IPS DF 4.7 (cell line): ENCODE data around the gene NEDD4L.

ENCODE experiments used
- DNase-seq: peaks from one replicate; pipeline ENCODE4 v3.0.0-alpha.2; 2013; ENCODE audit warnings: low spot score; ENCODE audit errors: extremely low read depth

Gene NEDD4L

DNA sequence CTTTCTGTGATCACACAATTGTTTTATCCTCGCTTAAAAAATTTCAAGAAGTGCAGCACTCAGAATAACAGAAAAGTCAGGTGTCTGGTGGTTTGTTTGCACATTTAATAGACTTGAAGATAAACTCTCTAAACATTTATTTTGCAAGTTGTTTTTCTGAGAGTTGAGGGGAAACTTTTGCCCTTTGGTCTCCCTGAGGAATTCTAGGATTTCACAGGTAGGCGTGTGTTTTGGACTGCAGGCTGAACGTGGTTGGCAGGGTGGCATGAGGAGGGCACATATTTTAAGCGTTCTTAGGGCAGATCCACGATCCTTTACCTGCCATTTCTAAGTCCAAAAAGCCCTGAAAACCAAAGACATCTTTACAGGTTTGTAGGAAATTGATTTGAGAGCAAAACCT is 188.6 kb downstream of the NEDD4L start:
- DNase-seq: no peak

DNA sequence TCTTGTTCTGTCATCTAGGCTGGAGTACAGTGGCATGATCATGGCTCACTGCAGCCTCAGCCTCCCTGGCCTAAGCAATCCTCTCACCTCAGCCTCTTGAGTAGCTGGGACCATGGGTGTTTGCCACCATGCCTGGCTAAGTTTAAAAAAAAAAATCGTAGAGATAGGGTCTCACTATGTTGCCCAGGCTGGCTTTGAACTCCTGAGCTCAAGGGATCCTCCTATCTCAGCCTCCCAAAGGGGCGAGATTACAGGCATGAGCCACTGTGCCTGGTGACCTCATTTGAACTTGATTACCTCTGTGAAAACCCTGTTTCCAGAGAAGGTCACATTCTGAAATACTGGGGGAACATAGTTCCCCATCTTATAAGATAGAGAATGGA is 190.3 kb downstream of the NEDD4L start:
- DNase-seq: no peak

DNA sequence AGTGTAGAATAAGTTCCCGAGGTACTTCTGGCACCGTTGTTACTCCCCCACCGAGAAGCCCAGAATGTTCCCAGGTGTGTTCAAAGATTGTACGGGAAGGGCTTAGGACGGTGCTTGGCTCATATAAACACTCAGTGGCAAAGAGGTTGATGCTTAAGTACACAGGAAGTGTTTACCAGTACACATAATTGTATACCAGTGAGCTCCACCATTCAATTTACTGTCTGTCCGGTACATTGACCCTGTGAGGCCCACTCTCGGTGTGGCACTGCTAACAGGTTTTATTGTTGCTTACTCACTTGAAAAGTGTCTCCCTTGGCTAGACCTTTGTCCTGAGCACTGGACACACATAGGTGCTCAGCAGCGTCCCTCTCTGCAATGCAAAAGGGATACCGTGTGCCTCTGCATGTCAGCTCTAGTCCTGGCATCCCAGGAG is 191.0 kb downstream of the NEDD4L start:
- DNase-seq: no peak

DNA sequence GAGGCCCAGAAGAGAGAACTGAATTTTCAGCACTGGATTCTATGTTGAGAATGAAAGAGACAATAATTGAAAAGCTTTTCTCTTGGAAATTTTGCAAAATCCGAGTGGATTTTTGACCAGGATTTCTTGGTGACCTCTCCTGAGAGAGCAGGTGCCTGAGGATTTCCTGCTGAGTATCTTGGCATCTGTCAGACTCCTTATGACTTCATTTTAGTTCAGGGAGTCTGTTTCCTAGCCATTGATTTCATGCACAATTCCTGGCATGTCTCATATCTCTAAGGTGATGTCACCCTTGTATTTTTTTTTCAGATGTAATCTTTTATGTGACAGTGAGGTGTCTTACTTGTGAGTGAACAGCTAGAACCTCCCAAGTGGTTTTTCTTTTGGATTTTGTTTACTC is 195.9 kb downstream of the NEDD4L start:
- DNase-seq: no peak

DNA sequence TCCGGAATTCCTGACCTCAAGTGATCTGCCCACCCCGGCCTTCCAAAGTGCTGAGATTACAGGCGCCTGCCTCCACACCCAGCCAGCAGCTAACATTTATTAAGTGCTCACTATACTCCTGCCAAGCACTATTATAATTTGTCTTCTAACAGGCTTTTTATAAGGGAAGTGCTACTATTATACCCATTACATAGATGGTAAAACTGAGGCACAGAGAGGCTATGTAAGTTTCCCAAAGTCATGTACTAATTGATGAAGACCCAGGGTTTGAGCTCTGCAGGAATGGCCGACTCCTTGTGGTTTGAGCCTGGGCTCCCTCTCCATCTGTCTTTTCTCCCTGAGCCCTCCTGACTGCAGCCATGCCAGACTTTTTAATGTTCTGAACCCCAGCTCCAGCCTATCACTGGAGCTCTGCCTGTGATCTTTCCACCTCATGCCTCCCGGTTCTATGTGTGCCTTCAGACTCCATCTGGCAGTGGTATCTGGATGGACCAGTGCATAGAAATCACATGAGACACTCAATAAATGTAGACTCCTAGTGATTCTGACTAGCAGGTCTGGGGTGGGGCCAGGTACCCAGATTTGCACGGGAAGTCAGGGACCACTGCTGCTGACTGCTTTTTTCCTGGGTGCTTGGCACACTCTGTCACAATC is 197.1 kb downstream of the NEDD4L start:
- no peak for DNase-seq

DNA sequence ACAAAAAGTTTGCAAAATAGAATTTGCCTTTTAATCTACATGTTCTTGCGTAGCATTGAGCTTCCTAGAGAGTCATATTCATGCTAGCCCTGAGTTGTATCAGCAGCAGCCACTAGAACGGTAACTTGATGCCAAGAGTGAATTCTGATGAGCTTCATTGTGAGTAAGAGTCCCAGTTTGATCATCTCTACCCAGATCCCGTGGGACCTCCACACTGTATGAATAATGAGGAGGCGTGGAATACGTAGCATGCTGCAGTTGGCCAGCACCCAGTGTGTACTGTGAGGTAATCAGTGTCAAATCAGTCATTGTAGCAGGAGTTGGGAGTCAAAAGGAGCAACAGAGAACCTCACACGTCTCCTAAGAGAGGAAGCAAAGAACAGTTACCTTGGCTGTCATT is 197.9 kb downstream of the NEDD4L start:
- no peak for DNase-seq

DNA sequence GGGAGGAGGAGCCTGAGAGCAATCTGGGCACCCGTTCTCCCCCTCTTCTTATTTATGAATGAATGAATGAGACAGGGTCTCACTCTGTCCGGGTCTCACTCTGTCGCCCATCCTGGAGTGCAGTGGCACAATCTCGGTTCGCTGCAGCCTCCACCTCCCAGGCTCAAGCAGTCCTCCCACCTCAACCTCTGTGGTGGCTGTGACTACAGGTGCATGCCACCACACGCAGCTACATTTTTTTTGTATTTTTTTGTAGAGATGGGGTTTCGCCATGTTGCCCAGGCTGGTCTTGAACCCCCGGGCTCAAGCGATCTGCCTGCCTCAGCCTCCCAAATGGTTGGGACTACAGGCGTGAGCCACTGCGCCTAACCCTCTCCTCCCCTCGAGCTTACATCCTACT is 198.4 kb downstream of the NEDD4L start:
- no peak for DNase-seq

DNA sequence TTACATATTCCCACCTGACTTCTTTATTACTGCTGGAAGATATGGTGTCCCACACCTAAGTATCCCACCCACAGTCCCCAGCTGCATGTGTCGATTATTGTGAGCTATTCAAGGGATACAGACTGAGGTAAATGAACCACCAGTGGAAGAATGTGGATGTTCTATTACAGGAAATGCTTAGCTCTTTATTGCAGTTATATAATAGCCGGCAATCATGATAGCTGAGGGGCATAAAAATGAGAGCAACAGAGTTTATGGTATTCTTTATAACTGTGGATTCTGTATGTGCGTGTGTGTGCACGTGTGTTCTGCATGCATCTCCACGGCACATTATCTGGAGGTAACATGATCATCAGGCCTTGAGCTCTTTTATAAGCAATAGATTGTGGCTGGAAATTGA is 198.9 kb downstream of the NEDD4L start:
- DNase-seq: no peak

DNA sequence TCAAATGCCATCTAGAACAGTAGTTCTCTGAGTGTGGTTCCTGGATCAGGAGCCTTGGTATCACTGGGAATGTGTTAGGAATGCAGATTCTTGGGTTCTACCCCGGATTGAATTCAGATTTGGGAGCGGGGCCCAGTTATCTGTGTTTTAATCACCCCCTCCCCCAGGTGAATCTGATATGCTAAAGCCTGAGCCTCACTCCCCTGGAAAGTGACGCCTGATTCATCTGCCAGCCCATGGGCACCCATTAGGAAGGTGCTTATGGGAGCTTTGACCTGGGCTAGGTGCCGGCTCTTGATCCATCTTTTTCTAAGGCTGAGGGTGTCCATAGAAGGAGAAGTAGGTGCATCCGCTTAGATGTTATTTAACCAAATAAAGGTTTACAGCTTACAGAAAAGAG is 199.4 kb downstream of the NEDD4L start:
- no peak for DNase-seq

DNA sequence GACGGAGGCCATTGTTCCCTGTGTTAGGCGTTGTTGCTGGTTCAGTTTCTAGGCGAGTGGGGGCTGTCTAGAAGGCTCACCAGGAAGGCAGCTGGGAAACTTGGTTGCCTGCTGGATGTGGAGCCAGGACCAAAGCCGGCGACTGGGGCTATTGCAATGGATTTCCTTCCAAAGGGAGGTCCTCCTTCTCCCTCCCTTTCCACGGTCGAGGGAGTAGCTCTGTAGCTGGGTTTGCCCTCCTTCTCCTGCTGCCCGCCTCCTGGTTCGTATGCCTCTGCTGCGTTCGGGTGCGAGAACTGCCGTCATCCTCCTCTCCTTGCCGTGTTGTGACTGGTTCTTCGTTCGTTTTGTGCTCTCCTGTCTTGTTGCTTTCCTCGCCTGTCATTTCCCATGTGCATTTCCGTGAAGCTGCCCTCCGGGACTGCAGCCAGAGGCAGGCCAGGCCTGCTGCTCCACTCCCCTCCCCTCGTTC is 203.4 kb downstream of the NEDD4L start:
- no peak for DNase-seq

DNA sequence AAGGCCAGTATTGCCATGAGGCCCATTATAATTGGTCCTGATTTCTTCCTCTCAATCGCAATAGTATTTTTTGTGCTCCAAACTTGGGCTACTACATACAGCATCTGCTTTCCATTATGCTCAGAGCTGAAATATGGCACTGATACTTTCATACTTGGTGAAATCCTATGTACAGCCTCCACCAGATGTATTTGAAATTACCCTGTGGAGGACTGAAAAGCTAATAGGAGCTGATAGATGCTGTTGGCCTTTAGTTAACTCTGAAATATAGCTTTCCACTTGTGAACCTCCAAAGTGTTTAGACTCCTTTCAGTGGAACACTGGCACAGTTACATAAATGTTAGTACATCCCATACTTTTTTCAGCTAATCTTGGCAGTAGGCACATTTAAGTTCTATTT is 205.7 kb downstream of the NEDD4L start:
- no peak for DNase-seq

DNA sequence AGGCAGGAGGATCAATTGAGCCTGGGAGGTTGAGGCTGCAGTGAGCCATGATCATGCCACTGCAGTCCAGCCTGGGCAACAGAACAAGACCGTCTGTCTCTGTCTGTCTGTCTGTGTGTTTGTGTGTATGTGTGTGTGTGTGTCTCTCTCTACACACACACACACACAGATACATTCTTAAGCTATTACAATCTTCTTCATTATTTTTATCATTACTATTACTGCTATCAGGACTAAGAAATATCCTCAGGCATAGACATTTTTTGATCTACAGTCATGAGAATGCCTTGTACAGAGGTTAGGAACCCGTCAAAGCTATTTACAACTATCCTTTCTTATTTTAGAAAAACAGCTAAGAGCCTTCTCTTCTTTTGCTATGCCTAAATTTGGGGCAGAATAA is 207.4 kb downstream of the NEDD4L start:
- DNase-seq: no peak

DNA sequence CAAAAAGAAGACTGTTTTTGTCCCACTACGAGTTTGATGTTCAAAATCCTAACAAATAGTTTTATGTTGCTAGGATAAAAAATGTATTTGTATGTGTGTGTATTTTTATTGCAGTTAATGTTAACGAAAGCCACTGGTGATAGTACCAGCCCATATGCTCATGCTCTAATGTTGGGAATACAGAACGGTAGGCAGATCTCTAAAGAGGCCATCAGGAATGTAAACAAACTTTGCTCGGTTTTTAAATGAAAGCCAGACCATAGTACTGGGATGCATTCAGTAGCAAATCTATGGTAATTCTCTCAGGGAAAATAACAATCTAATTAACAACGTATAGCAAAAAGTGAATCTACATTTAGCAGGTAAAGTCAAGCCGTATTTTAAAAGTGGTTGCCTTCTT is 208.1 kb downstream of the NEDD4L start:
- no peak for DNase-seq

DNA sequence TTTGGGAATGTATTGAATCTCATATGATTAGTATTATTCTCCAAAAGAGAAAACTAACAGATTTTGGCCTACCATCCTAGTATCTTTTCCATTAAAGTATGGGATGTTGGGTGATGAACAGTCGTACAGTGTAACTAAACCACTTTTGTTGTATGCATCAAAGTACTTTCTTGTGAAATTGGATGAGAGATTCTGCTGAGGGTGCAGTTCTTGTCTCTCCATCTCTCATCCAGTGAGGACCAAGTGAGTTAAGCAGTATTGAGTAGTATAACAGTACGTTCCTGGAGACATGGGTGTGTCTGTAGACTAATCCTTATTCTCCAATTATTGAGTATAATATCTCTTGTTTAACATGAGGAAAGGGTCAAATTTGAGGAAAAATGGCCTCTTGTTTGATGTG is 209.3 kb downstream of the NEDD4L start:
- no peak for DNase-seq

DNA sequence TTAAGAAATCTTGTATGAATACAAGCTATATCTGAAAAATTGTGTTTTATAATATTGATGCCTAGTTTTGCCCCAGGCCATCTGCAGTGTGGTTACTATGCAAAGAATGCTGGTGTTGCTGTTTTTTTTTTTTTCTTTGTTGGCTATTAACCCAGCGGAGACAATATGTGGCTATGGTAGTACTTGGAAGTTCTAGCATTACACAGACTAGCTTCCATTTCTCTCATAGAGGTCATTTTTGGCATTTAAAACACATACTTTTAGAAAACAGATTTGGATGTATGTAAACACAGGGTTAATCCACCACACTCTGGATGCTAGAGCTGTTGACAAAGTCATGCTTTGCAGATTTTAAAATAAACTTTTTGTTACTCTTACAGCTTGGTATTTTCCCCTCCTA is 209.8 kb downstream of the NEDD4L start:
- no peak for DNase-seq

DNA sequence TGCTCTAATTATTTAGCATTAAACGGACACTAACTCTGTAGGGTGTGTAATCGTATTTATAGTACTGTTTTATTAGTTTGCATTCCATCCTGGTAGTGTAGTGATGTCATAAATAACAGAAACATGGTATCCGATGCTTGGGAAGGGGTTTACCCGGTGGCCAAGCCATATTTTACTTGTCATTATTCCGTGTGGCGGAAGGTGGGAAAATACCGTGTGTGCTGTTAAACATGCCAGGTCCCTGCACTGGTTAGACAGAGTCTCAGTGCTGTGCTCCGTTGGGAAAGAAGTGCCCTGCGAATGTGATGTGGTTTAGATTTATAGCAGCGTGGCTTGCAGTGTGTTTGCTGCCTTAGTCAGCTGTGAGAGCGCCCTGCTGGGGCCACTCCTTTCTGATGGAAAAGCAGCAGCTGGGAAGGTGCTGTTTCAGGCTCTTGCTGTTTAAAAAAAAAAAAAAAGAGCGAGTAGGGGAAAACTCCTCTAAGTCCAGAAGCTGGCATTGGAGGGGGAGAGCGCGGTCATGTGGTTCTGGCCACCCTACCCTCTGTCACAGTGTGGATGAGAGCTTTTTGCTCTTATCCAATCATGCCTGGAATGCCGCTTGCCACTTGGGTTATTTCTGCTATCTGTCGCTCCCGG is 211.0 kb downstream of the NEDD4L start:
- no peak for DNase-seq

DNA sequence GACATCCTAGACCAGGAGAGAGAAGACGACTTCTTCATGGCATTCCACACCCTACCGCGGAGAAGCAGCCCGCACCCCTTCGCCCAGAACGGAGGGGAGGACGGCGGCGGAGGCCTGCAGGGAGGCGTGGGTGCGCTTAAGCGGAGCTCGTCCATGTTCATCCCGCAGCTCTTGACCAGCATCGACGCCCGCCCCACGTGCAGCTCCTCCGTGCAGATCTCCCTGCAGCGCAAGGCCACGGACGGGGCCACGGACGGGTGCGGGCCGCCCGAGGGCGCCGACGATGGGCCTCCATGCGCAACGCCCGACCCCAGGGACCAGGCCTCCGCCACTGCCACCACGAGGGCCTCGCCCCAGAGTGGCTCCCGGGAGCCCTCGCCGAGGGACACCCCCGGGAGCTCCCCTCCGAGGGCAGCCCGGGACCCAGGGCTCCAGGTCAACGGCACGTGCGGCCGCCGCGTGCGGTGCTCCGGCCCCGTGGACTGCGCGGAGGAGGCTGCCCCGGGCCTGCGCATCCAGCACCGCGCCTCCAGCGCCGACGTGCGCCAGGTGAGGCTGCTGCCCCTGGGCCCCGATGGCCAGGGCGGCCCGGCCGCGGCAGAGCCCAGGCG is 211.8 kb downstream of the NEDD4L start:
- no peak for DNase-seq

DNA sequence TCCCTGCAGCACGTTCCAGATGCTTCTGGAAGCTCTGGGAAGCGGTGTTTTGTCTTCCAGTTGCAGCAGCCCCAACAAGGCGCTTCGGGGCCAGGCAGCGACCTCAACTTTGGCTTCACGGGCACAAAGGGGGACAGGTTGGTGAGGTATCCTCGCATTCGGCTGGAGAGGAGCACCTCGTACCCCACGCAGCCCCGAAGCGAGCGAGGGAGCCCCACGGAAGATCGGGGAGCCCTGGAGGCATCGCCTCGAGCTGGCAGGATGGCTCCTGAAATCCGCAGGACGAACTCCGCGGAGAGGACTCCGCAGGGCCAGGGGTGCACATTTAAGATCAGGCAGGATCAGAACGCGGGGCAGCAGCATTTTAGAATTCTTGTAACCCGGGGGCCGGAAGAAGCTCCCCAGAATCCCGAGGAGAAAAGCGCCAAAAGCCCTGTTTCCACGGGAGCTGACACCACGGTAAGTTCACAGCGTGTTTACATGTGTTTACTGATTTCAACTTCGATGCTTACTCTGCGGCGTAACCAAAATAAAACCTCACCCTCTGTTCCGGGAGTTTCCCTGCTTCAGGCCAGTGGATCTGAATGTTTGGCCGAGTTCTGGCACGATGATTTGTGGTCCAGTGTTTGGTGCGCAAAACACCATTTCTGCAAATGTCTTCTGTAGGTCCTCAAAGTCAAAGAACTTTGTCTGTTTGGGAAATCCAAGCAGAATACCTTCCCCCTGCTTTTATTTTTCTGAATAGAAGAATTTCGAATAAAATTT is 212.5 kb downstream of the NEDD4L start:
- no peak for DNase-seq

DNA sequence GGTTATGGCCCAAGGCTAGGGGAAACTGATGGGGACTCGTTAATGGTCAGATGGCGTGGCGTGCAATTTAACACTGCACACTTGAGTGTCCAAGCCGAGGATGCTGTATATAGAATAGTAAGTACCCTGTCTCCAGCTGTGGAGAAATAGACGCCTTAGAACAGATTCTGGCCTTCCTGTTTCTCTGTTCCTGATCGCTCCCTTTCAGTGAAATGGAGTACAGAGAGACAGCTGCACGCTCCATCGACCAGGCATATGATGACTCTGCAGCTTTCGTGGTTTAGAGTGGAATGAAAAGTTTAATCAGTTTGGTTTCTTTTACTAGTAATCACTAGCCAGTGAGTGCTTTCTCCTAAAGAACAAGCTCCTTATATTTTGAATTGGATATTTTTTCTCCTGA is 213.4 kb downstream of the NEDD4L start:
- no peak for DNase-seq

DNA sequence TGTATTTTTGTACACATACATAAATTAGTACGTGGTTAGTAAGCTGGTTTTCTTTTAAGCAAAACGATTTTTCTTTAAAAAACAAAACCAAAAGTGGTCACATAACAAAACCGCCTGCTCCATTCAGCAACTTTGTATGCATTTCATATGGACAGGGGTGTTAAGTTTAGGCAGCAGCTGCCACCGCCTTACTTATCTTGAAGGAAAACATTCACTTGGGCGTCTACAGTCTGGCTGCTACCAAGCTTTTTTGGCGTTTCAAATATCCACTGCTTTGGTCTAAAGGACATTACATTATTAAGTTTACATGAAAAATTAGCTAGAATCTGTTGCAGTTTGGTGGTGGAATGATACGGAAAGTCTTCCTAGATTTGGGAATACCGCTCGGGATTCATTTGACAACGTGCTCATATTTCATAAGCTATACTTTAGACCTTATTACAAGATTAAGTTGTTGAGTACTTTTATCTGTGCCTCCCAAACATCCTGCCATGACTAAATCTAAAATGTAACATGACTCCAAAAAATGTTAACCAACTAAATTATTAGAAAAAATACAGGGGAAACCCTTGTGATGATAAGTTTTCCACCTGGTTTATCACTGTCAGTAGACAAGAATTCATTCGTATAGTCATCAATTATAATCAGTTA is 214.8 kb downstream of the NEDD4L start:
- DNase-seq: no peak

DNA sequence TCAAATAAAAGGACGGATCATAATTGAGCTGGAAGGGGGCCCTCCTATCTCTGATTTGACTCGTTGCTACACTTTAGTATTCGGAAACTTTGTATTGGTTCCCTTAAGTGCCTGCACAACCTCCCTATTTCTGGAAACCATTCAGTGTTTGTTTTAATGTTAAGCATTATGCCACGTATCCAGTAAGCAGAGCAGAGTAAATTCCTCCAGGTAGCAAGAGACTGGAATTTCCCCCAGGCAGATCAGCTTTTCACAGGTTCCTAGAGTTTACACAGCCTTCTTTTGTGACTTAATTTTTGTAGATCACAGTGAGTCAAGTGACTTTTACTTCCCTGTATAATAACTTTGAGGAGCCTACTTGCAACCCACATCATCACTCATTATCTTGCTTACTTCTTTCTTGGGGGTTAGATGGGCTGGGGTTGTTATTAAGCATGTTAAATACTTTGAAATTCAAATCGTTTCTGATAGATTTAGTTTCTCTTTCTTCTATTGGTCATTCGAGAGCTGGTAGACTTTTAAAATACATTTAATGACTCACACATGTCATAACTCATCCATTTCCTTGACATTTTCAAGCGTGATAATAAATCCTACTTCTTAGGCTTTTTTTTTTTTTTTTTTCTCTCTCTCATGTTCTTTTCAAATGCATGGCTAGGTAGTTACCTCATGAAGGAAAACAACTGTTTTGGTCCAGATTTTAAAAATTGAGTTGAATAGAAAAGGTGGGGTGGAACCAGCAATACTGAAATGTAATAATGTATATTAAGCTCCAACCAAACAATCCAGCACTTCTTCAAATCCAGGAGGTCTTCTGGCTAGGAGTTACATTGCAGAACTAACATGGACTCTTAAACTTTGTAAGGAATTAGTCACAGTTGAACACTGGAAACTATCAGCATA is 219.3 kb downstream of the NEDD4L start:
- DNase-seq: no peak
